ENCODE results near the gene BBS5. TPM values are rescaled to one million over a fixed set of nuclear protein-coding genes. Genes with fewer than 3 reads are reported as not detected.

The BBS5 gene
- total RNA-seq, 1 donor from 2014 or later = 10.2 TPM

GRCh38 chr2:169491378-169491777 is 12.1 kb downstream of the BBS5 start:
- Mint-ChIP-seq H3K27ac (no peak overlapping the region), H3K4me1 (no peaks in the 10 kb centered on the region), H3K4me3 (no peak overlapping the region), H3K36me3 (peaks cover 17% of the 10 kb centered on the region), H3K9me3 (peaks cover 5% of the 10 kb centered on the region), H3K27me3 (ENCODE audit: low read depth) (no peaks in the 10 kb centered on the region)
- DNase-seq (ENCODE audit: low spot score in 2 of 2, unreplicated experiment in 2 of 2) = no peak
- no peak for TF ChIP-seq CTCF (IDR thresholded peaks at IDR 0.05; ENCODE audit: unreplicated experiment)

- no peak overlapping the region for H3K4me3 Mint-ChIP-seq
- no peaks in the 10 kb centered on the region for H3K27me3 Mint-ChIP-seq (ENCODE audit: low read depth)
- H3K9me3 Mint-ChIP-seq = peaks cover 5% of the 10 kb centered on the region
- peaks cover 16% of the 10 kb centered on the region for H3K36me3 Mint-ChIP-seq
- DNase-seq (ENCODE audit: low spot score in 2 of 2, unreplicated experiment in 2 of 2) = no peak
- H3K27ac Mint-ChIP-seq = no peak overlapping the region
- TF ChIP-seq CTCF (IDR thresholded peaks at IDR 0.05; ENCODE audit: unreplicated experiment) = no peak
- no peaks in the 10 kb centered on the region for H3K4me1 Mint-ChIP-seq
These were observed 14.1 kb downstream of the BBS5 start for GRCh38 chr2:169493360-169493759.

- no peaks in the 10 kb centered on the region for H3K4me1 Mint-ChIP-seq
- no peak overlapping the region for H3K4me3 Mint-ChIP-seq
- H3K27me3 Mint-ChIP-seq (ENCODE audit: low read depth) = no peaks in the 10 kb centered on the region
- DNase-seq (ENCODE audit: low spot score in 2 of 2, unreplicated experiment in 2 of 2) = no peak
- TF ChIP-seq CTCF (IDR thresholded peaks at IDR 0.05; ENCODE audit: unreplicated experiment) = no peak
- no peak overlapping the region for H3K27ac Mint-ChIP-seq
- H3K9me3 Mint-ChIP-seq = peaks cover 5% of the 10 kb centered on the region
- peaks cover 18% of the 10 kb centered on the region for H3K36me3 Mint-ChIP-seq
These were observed 16.1 kb downstream of the BBS5 start for GRCh38 chr2:169495310-169495928.

- Mint-ChIP-seq H3K27ac (no peak overlapping the region), H3K4me3 (no peak overlapping the region), H3K9me3 (no peaks in the 10 kb centered on the region), H3K27me3 (ENCODE audit: low read depth) (no peaks in the 10 kb centered on the region), H3K4me1 (no peaks in the 10 kb centered on the region), H3K36me3 (peaks cover 21% of the 10 kb centered on the region)
- DNase-seq (ENCODE audit: low spot score in 2 of 2, unreplicated experiment in 2 of 2) = no peak
- no peak for TF ChIP-seq CTCF (IDR thresholded peaks at IDR 0.05; ENCODE audit: unreplicated experiment)
These were observed 25.4 kb downstream of the BBS5 start for GRCh38 chr2:169504651-169505050.

GRCh38 chr2:169507698-169508097 is 28.4 kb downstream of the BBS5 start:
- no peaks in the 10 kb centered on the region for H3K4me1 Mint-ChIP-seq
- H3K27ac Mint-ChIP-seq = no peak overlapping the region
- DNase-seq (ENCODE audit: low spot score in 2 of 2, unreplicated experiment in 2 of 2) = no peak

More at GRCh38 chr2:169507698-169508097, 28.4 kb downstream of the BBS5 start:
- Mint-ChIP-seq H3K4me3 (no peak overlapping the region), H3K27me3 (ENCODE audit: low read depth) (no peaks in the 10 kb centered on the region), H3K36me3 (peaks cover 21% of the 10 kb centered on the region), H3K9me3 (no peaks in the 10 kb centered on the region)
- no peak for TF ChIP-seq CTCF (IDR thresholded peaks at IDR 0.05; ENCODE audit: unreplicated experiment)

Data from mesothelial cell of epicardium (in vitro differentiated cells).